Forelimb muscle (tissue), 1 donor: ENCODE results near the gene GRHL1. TPM values are rescaled to one million over a fixed set of nuclear protein-coding genes. Genes with fewer than 3 reads are reported as not detected.

Experiments used
- DNase-seq: peaks from one replicate; pipeline ENCODE4 v3.0.0-alpha.2; 2013; ENCODE audit warnings: low read depth
- polyA plus RNA-seq: library from polyadenylated mRNA; unstranded; fragments of 120-200 nt; gene quantifications from one replicate; pipeline ENCODE4 v1.2.1, GENCODE V29; 2013; ENCODE audit not compliant: insufficient read length

GRHL1 gene
- polyA plus RNA-seq, 1 donor, result 0.83 TPM

- no peak for DNase-seq
Observed at GRCh38 chr2:9972621-9973479, 21.4 kb downstream of the GRHL1 start.

GRCh38 chr2:9973690-9974089, 22.2 kb downstream of the GRHL1 start:
- no peak for DNase-seq

DNA sequence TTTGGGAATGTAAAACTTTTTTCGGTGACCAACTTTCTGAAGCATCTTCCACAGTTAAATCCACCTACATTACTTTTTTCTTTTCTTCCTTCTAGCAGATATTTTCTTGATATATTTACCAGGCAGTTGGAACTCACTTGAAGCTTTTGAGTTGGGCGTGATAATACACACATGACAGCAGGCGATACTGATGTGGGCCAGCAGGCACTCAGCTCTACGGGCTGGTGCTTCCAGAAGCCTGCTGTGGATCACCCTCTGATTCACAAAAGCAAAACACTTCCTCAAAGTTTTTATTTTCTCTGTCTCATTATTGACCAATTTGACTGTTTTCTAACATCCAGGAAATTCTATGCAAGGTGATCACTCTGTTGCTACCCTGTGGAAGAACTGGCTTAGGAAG, 22.9 kb downstream of the GRHL1 start:
- no peak for DNase-seq

DNA sequence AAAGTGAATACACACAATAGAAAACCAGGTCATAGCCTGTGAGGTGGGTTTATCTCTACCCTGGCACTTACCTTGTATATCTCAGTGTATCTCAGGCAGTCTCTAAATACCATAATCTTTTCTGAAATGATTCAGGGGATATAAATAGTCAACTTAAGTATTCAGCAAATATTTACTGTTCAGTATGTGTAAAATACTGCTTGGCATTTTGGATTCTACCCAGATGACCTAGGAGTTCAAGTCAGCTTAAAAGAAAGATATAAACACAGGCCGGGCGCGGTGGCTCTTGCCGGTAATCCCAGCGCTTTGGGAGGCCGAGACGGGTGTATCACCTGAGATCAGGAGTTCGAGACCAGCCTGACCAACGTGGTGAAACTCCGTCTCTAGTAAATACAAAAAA, 23.8 kb downstream of the GRHL1 start:
- no peak for DNase-seq

GRCh38 chr2:9975805-9976447, 24.4 kb downstream of the GRHL1 start:
- DNase-seq, result no peak

GRCh38 chr2:9979977-9980376, 28.5 kb downstream of the GRHL1 start:
- no peak for DNase-seq

- no peak for DNase-seq
Observed at GRCh38 chr2:9980520-9980919, 29.0 kb downstream of the GRHL1 start.

GRCh38 chr2:9981655-9982054, 30.2 kb downstream of the GRHL1 start:
- DNase-seq, result no peak

GRCh38 chr2:9982248-9982647, 30.8 kb downstream of the GRHL1 start:
- no peak for DNase-seq

GRCh38 chr2:9982891-9983290, 31.4 kb downstream of the GRHL1 start:
- no peak for DNase-seq

GRCh38 chr2:9983401-9984216, 32.1 kb downstream of the GRHL1 start:
- no peak for DNase-seq

GRCh38 chr2:9984217-9984739, 32.8 kb downstream of the GRHL1 start:
- peak; percentile 35 for DNase-seq

DNA sequence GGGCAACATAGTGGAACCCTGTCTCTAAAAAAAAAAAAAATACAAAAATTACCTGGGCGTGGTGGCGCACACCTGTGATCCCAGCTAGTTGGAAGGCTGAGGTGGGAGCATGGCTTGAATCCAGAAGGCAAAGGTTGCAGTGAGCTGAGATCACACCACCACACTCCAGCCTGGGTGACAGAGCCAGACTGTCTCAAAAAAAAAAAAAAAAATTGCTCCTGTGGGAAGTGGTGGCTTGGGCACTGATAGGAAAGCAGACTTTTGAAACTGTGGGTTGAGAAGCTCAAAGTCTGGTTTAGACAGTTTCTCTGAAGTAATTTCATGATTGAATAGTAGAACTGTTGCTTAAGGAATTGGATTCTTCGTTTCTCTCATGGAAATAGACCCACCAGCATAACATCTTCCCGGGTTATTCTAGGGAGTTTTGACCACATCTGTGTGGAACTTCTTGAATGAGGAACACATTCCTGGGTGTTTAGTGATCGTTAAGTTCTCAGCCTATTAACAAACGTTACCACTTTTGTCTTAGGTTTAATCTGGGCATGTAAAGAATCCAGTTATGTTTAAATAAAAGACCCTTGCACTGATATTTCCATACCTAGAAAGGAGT, 33.5 kb downstream of the GRHL1 start:
- DNase-seq, result no peak

- no peak for DNase-seq
Observed at GRCh38 chr2:9985531-9986328, 34.2 kb downstream of the GRHL1 start.

- DNase-seq, result no peak
Observed at GRCh38 chr2:9988320-9988719, 36.8 kb downstream of the GRHL1 start.

- DNase-seq, result no peak
Observed at GRCh38 chr2:9990736-9991135, 39.2 kb downstream of the GRHL1 start.

DNA sequence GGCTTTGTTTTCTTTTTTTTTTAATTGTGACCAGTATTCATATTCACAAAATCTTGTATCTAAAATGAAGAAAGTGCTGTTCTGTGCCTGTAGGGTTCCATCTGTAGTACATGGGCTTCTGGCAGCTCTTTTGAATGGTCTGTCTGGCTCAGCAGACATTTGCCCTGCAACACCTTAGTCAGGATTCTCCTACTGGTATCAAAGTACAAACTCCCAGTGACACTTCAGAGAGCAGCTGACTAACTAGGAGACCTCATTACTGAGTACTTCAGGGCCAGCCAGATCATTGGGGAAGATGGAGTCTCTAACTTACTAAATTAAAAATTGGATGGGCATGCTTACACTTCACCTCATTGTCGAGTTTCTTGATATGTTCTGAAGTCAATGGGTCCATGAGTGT, 39.7 kb downstream of the GRHL1 start:
- no peak for DNase-seq

DNA sequence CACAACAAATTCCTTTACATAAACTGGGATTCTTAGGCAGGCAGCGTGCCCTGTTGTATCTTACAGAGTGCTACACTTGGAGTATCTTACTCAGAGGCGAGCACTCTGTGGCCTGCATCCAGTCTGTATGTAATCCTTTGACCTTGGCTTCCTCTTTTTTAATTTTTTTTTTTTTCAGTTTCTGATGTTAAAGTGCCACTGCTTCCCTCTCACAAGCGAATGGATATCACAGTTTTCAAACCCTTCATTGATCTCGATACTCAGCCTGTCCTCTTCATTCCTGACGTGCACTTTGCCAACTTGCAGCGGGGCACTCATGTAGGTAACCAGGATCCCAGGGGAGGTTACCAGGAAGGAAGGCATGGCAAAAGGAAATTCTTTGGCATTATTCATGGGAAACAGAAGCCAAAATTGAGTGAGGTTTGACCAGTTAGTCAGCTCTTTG, 40.4 kb downstream of the GRHL1 start:
- DNase-seq, result no peak

GRCh38 chr2:9992427-9993187, 41.1 kb downstream of the GRHL1 start:
- DNase-seq, result no peak
